GM23338 (cell line): ENCODE measurements around the gene LMAN1L.

Experiments
- CREB1 ChIP-seq: fragments of 250-450 bp; sonication (Bioruptor Pico); IDR thresholded peaks from 2 replicates; pipeline ENCODE4 v1.5.0; 2020; ENCODE audit warnings: low read depth, mild to moderate bottlenecking, moderate library complexity
- CTCF ChIP-seq, 2 experiments: fragments of 200-600 bp in 1 of 2; sonication (generic) in 1 of 2; conservative IDR thresholded peaks; 2 replicates each; pipeline versions ENCODE4 v1.5.1 to v1.6.1; 2016 to 2017; ENCODE audit warnings: antibody characterized with exemption in 2 of 2, low read depth in 2 of 2, mild to moderate bottlenecking in 2 of 2, moderate library complexity in 1 of 2
- ETS1 ChIP-seq: IDR thresholded peaks from 2 replicates; pipeline ENCODE4 v1.6.1; 2016; ENCODE audit warnings: antibody characterized with exemption
- EZH2 ChIP-seq: fragments of 200-600 bp; sonication (generic); IDR thresholded peaks from one replicate; pipeline ENCODE4 v1.8.0; 2017; ENCODE audit warnings: antibody characterized with exemption, mild to moderate bottlenecking, low read depth; ENCODE audit not compliant: unreplicated experiment
- EZH2phosphoT487 ChIP-seq: fragments of 200-600 bp; sonication (generic); IDR thresholded peaks from one replicate; pipeline ENCODE4 v1.8.1; 2018; ENCODE audit warnings: antibody characterized with exemption; ENCODE audit not compliant: unreplicated experiment
- JUNB ChIP-seq: IDR thresholded peaks from one replicate; pipeline ENCODE4 v1.6.1; 2016; ENCODE audit warnings: antibody characterized with exemption; ENCODE audit not compliant: unreplicated experiment
- NANOG ChIP-seq: IDR thresholded peaks from 2 replicates; pipeline ENCODE4 v1.6.1; 2016; ENCODE audit warnings: antibody characterized with exemption, borderline replicate concordance
- POLR2AphosphoS5 ChIP-seq: IDR thresholded peaks from 2 replicates; pipeline ENCODE4 v1.6.1; 2016; ENCODE audit warnings: antibody characterized with exemption, low read depth
- REST ChIP-seq: IDR thresholded peaks from one replicate; pipeline ENCODE4 v1.6.1; 2018; ENCODE audit warnings: antibody characterized with exemption; ENCODE audit not compliant: unreplicated experiment
- STAT1 ChIP-seq: IDR thresholded peaks from one replicate; pipeline ENCODE4 v1.6.1; 2016; ENCODE audit warnings: antibody characterized with exemption; ENCODE audit not compliant: unreplicated experiment
- ZNF114 ChIP-seq: fragments of 250-450 bp; sonication (Bioruptor Pico); IDR thresholded peaks from 2 replicates; pipeline ENCODE4 v1.5.0; 2020; ENCODE audit warnings: mild to moderate bottlenecking, moderate library complexity
- ZNF331 ChIP-seq: fragments of 250-450 bp; sonication (Bioruptor Pico); IDR thresholded peaks from 2 replicates; pipeline ENCODE4 v1.5.0; 2020; ENCODE audit warnings: low read depth, mild to moderate bottlenecking, moderate library complexity
- ZNF462 ChIP-seq: fragments of 250-450 bp; sonication (Bioruptor Pico); IDR thresholded peaks from 2 replicates; pipeline ENCODE4 v1.5.0; 2020; ENCODE audit warnings: mild to moderate bottlenecking, moderate library complexity

- TF ChIP-seq CTCF (conservative IDR thresholded peaks at IDR 0.05; ENCODE audit: low read depth in 2 of 2): no peak
- no peak for TF ChIP-seq EZH2phosphoT487
- no peak for TF ChIP-seq JUNB
- no peak for TF ChIP-seq POLR2AphosphoS5
- TF ChIP-seq REST: no peak
- no peak for TF ChIP-seq EZH2
- TF ChIP-seq CREB1: no peak
- no peak for TF ChIP-seq ZNF462 (CRISPR knock-in tag)
- TF ChIP-seq ETS1: no peak
- TF ChIP-seq NANOG: no peak
- TF ChIP-seq ZNF331 (CRISPR knock-in tag): no peak
- no peak for TF ChIP-seq STAT1
- TF ChIP-seq ZNF114: no peak
Measured at GRCh38 chr15:74844319-74845207, 31.9 kb downstream of the LMAN1L start.
